ENCODE results near the gene ITPR2.

DNA sequence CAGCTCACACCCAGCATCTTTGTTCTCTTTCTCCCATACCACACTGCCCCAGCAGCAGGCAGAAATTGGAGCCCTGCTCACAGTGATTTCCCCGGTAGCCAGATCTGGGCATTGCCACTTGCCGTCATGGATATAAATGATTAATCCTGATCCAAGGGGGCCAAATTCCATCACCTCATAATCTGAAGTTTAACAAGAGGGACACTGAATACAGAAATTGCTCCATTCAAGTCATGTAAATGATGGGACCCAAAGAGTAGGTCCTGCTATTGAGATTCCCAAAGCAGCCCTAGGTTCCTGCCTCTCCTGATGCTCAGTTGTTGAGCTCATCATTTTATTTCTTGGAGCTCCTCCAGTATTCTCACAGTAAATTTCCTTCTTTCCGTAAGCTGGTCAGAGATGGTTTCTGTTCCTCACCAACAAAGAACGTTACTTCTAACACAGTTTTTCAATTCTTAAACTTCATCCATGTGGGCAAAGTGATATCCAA, 11.7 kb downstream of the ITPR2 start:
- no peak for TF ChIP-seq POLR2A (IDR thresholded peaks at IDR 0.05)
- TF ChIP-seq POLR2AphosphoS5 (IDR thresholded peaks at IDR 0.05; ENCODE audit: insufficient read depth in 1 of 2, low read depth in 1 of 2): no peak
- TF ChIP-seq, protein P1, sequence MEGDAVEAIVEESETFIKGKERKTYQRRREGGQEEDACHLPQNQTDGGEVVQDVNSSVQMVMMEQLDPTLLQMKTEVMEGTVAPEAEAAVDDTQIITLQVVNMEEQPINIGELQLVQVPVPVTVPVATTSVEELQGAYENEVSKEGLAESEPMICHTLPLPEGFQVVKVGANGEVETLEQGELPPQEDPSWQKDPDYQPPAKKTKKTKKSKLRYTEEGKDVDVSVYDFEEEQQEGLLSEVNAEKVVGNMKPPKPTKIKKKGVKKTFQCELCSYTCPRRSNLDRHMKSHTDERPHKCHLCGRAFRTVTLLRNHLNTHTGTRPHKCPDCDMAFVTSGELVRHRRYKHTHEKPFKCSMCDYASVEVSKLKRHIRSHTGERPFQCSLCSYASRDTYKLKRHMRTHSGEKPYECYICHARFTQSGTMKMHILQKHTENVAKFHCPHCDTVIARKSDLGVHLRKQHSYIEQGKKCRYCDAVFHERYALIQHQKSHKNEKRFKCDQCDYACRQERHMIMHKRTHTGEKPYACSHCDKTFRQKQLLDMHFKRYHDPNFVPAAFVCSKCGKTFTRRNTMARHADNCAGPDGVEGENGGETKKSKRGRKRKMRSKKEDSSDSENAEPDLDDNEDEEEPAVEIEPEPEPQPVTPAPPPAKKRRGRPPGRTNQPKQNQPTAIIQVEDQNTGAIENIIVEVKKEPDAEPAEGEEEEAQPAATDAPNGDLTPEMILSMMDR (IDR thresholded peaks at IDR 0.05): no peak
